Dedifferentiated amniotic fluid mesenchymal stem cell (primary cell): ENCODE data around the gene JPH4.

Source experiments
- DNase-seq: peaks from one replicate; pipeline ENCODE4 v3.0.0-alpha.2; 2016; ENCODE audit errors: extremely low spot score

JPH4 gene

GRCh38 chr14:23580152-23580926, 1.7 kb upstream of the JPH4 start:
- DNase-seq: no peak

- no peak for DNase-seq
Observed at GRCh38 chr14:23579739-23580138, 1.1 kb upstream of the JPH4 start.

- no peak for DNase-seq
Observed at GRCh38 chr14:23579311-23579630, 681 bp upstream of the JPH4 start.

DNA sequence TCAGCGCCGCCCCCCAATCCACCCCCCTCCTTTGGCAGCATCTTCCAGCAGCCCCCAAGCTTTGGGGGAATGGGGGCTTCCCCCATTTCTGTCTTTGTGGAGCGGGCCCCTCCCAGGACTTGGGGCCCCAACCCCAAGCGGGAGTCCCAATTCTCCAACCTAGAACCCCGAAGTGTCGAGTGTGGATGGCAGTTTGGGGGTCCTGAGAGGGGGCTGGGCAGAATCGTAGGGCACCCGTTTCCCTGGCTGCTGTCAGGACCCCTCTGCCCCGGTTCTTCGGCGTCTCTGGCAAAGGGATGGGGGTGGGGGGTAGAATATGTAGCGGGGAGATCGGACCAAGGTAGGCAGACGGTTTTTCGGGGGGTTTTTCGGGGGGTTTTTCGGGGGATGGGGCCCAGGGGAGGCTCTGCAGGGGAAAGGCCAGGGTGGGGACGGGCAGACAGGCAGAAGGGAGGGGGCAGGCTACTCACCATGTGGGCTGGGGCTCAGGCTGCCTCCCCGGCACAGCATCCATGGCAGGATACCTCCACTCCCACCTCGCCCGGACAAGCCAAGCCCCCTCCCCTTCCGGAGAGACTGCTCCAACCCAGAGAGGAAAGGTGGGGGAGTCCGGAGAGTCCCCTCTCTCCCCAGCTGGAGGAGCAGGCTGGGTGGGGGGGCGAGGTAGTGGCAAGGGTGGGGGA, 739 bp downstream of the JPH4 start:
- no peak for DNase-seq

- no peak for DNase-seq
Observed at GRCh38 chr14:23577004-23577681, 1.4 kb downstream of the JPH4 start.

DNA sequence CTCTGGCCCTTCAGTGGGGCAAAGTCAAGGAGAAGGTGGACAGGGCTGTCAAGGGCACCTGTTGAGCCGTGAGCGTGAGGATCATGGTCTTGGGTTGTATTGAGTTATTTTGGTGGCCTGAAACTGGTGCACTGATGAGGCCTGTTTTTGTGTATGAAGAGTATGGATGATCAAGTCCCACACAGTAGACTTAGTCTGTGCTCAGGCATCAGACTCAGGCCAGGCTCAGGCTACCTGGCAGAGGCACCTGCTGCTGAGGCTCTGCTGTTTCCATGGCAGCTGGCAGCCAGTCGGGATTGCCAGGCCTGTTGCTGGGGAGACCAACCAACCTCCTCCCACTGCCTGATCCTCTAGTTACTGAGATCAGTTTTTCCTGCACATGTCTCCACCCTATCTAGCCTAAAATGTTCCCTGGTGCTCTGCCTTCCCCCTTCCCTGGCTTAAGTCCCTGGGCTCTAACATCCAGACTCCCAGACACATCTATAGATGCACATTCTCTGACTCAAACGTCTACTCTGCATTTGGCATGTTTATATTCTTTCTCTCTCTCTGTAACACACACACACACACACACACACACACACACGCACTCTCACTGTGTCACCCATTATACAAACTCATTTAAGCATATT, 5.1 kb downstream of the JPH4 start:
- no peak for DNase-seq

DNA sequence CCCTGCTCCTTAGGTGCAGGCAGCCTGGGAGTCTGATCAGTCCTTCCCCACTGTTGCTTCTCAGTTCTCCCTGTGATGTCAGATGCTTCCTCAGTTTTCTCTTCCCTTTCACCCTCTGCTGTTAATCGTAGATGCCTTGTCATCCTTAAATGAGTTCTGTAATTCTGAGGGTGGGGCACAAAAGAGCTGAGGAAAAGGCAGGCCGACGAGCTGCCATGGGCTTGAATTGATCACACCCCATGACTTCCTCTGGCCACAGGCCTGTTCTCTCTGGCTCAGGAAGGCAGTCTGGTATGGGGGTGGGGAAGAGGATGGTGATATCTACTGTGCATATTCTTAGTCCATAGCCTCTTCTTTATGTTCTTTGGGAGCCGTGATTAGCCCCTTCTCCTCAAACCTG, 5.8 kb downstream of the JPH4 start:
- DNase-seq: no peak

DNA sequence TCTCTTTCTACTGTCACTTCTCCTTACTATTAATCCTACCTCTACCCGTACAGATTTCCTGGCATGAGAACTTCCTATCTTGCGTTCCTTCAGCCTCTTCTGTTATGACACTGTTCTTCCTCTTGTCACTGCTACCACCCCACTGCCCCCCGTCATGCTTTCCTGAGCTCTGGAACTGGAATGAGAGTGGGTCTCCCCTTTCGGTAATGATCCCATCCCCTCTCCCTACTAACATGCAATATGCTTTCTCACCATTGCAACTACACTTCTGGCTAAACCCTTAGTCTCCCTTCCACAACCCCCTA, 6.1 kb downstream of the JPH4 start:
- DNase-seq: no peak

- no peak for DNase-seq
Observed at GRCh38 chr14:23571701-23572523, 6.7 kb downstream of the JPH4 start.

DNA sequence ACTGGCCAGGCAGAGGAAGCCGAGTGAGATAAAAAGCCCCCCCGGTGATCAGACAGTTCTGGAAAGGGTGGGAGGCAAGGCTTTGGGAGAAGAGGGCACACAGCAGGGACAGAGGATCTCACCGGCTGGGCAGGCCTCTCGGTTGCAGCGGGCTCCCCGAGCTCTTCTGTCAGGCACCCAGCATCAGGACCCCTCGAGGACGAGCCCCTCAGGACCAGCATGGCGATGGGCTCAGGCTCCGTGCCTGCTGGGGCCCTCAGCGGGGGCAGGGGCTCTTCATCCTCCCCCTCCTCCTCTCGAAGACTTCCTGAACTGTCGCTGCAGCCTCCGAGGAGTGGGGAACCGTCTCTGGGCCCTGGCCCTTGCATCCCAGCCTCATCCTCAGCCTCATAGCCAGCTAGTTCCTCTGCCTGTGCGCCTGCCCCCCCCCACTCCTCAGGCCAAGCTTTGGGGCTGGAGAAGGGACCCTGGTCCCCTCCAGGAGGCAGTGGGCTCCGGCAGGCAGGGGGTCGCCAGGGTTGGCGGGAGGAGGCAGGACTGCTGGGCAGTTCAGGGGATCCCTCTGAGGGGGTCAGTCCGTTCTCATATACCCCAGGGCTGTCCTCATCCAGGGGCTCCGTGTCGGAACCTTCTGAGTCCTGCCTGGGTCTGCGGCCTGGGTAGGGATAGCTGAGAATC, 7.6 kb downstream of the JPH4 start:
- DNase-seq: no peak

GRCh38 chr14:23569443-23570151, 9.0 kb downstream of the JPH4 start:
- no peak for DNase-seq

- DNase-seq: no peak
Observed at GRCh38 chr14:23568600-23569331, 9.8 kb downstream of the JPH4 start.

GRCh38 chr14:23568021-23568599, 10.5 kb downstream of the JPH4 start:
- no peak for DNase-seq

DNA sequence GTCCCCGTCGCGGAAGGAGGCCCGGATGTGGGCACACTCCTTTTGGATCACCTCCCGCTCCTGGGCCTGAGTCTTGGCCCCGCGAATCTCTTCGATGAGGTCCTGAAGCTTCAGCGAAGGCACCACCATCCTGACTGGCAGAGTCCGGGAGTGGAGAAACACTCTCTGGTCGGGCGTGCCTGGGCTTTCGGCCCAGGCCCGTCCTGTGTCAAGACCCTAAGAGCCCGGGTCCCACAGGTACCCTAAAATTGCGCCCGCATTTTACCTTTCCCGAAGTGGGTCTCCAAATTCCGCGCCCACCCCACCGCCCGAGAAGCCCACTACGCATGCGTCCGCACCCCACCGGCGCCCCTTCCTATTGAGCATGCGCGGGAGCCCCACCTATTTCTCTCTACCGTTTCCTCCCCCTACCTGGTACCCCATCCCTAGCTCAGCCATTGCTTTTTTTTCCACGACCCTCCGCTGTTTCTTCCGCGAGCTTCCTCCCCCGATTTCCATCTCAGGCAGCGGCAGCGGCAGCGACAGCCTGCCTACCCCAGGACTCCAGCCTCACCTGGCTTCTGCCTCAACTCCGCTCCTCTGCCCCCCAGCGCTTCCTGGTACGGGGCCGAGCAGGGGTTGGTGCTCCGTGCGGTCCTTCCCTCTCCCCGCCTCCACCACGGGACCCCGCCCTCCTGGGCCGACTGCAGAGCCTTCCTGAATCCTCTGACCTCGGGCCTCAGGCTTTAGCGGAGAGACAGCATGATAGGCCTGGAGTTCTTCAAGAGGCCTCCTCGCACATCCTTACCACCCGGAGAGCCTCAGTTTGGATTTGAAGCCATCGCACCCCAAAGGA, 11.2 kb downstream of the JPH4 start, which contains the start of gene AP1G2:
Gene AP1G2, minus strand, starts transcription at position 606 of the 835 bp plus-strand sequence. Its CDS starts 477 bp downstream, at position 129.
- no peak for DNase-seq

DNA sequence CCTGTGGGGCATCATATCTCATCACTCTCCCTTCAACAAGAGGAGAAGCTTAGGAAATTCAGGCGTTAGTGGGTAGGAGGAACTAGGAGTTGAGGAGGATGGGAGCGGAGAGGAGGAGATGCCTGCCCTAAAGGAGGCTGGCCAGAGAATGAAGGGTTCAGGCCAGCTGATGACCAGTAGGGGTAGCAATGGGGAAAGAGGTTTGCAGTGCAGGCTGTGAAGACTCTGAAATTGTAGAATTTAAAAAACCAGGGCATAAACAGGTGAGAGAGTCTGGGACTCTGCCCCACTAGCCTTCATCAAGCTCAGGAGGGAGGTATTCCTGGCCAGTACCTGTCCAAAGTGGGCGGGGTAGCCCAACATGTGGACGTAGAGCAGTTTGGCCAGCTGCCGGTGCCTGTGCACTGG, 11.8 kb downstream of the JPH4 start:
- DNase-seq: no peak

DNA sequence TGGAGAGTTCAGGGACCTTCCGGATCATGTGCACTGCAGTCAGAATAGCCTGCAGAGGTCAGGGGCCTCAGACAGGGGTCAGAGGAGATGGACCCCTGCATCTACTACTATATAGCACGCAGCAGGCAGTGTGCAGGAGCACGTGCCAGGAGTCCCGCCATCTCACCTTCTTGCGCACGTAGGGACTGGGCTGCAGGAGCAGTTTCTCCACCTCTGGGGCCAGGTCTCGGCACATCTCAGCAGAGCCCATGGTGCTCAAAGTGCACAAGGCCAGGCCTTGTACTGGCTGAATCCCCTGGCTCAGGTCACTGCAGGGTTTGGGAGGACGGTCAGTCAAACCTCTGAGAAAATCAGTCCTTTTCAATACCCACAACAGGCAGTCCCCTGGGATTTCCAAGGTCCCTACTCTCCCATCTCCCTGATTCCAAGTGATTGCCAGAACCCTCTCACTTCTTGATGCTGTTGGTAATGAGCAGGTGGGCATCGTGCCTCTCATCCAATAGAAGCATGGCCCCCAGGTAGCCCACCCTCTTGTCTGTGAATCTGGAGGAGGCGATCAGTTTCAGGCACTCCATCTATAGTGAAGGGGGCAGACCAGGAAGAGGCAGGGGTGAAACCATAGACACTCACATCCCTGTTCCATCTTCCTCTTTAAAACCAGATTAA, 12.3 kb downstream of the JPH4 start:
- DNase-seq: no peak

DNA sequence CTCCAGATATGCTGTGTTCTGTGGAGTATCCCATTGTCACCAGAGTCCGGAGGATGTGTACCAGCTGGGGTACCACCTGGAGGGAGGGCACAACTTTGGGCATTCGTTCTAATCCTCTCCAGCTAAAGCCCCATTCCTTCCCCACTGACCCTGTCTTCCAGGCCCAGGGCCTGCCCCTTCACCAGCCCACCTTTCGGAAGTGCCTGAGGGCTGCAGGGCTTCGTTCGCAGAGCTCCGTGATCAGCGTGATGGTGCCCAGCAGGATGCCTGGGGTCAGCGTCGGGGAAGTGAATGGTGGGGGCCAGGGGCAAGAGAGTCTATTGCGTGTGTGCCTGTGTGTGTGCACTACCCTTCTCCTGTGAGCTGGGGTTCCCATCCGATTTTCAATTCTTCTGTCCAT, 13.0 kb downstream of the JPH4 start:
- DNase-seq: no peak

GRCh38 chr14:23564876-23565275, 13.7 kb downstream of the JPH4 start:
- no peak for DNase-seq
